Activated CD4-positive, CD25-positive, alpha-beta regulatory T cell (primary cell): Measurements from ENCODE around the gene FAM216A.
"Not testable (repeated sequence)": the region's sequence is repeated elsewhere in the genome, so short reads cannot be mapped to it uniquely, and the experiment has no call there.

ENCODE experiments used
- DNase-seq, 4 experiments: peaks; one replicate each; lab custom pipeline; 2025; lab: John Stamatoyannopoulos, UW

FAM216A gene

GRCh38 chr12:110501399-110501751 lies 32.7 kb downstream of the FAM216A start:
- DNase-seq, result no peak

GRCh38 chr12:110501752-110502738 lies 33.4 kb downstream of the FAM216A start, which contains the start of the genes RAD9B and VPS29:
Gene RAD9B, plus strand, starts transcription at chr12:110502331. Its CDS starts 7 bp downstream, at chr12:110502338.
Gene VPS29, minus strand, starts transcription at chr12:110502111. Its CDS starts 60 bp downstream, at chr12:110502051.
- DNase-seq, result peak; percentile 96 to 98 (median 98)

GRCh38 chr12:110503432-110503831 lies 34.8 kb downstream of the FAM216A start:
- DNase-seq, result no peak

- no peak for DNase-seq
Observed at GRCh38 chr12:110505332-110505731, 36.7 kb downstream of the FAM216A start.

GRCh38 chr12:110508071-110508586 lies 39.5 kb downstream of the FAM216A start:
- DNase-seq, result no peak

GRCh38 chr12:110513842-110514241 lies 45.2 kb downstream of the FAM216A start:
- no peak for DNase-seq

- DNase-seq, result no peak
Observed at GRCh38 chr12:110514363-110514762, 45.7 kb downstream of the FAM216A start.

- no peak for DNase-seq
Observed at GRCh38 chr12:110516995-110517394, 48.4 kb downstream of the FAM216A start.

- not testable (repeated sequence) for DNase-seq
Observed at GRCh38 chr12:110518014-110518413, 49.4 kb downstream of the FAM216A start.

GRCh38 chr12:110520876-110521712 lies 52.4 kb downstream of the FAM216A start:
- not testable (repeated sequence) for DNase-seq

- DNase-seq, result no peak
Observed at GRCh38 chr12:110528277-110528839, 59.7 kb downstream of the FAM216A start.

GRCh38 chr12:110530511-110530910 lies 61.9 kb downstream of the FAM216A start:
- no peak for DNase-seq

- DNase-seq, result no peak
Observed at GRCh38 chr12:110531741-110532333, 63.2 kb downstream of the FAM216A start.

GRCh38 chr12:110532644-110533043 lies 64.0 kb downstream of the FAM216A start:
- DNase-seq, result no peak

- DNase-seq, result no peak
Observed at GRCh38 chr12:110533607-110534006, 65.0 kb downstream of the FAM216A start.

GRCh38 chr12:110534811-110535210 lies 66.2 kb downstream of the FAM216A start:
- no peak for DNase-seq

- DNase-seq, result no peak
Observed at GRCh38 chr12:110536834-110537604, 68.4 kb downstream of the FAM216A start.

GRCh38 chr12:110537605-110538409 lies 69.2 kb downstream of the FAM216A start:
- no peak for DNase-seq

GRCh38 chr12:110538869-110539622 lies 70.4 kb downstream of the FAM216A start:
- no peak for DNase-seq
